ENCODE measurements around the gene KCNH5. TPM values are rescaled to one million over a fixed set of nuclear protein-coding genes. Genes with fewer than 3 reads are reported as not detected.

Gene KCNH5
- total RNA-seq, 2 donors from 2014 or later, result 0.06 to 0.09 TPM

DNA sequence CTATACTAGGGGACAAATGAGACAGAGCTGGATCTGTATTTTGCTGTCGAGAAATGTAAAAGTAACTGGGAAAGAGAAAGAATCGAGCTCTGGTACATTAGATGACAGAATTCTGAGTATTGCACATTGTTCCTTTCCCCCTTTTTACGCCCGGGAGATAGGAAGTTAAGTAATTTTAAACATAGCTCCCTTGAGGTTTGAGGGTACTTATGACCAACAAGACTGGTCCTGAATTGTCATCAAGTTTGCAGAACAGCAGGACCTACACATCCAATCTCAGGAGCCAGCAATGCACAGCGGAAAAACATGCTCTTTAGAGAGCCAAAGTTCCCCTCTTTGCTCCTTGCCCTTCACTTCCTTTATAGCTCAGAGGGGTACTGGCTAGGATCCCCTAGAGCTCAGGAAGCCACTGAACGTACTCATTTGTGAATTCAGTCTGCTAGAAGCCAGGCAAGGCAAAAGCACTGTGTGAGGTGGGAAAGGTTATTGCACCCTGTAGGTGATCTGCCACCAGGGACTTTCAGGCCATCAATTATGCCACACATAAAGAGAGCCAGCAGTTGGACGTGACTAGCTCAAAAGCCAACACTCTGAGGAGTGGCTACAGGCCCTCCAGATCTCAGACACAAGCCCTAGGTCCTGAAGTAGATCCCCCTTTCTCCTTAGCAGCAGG lies 333.8 kb downstream of the KCNH5 start:
- Histone ChIP-seq H3K9me3 (no peaks in the 10 kb centered on the region), H3K4me1 (replicated peaks) (no peaks in the 10 kb centered on the region), H3K36me3 (no peaks in the 10 kb centered on the region), H3K4me3 (no peak overlapping the region), H3K27me3 (replicated peaks; ENCODE audit: insufficient read depth) (no peaks in the 10 kb centered on the region), H3K27ac (no peak overlapping the region)
- no peak for DNase-seq (ENCODE audit: low spot score)
- intact Hi-C loops (cut with DNase I), result no loop called here
- 50% methylated on average over 7 of the region's 7 CpGs for WGBS
- no peak for TF ChIP-seq POLR2A (IDR thresholded peaks at IDR 0.05)
- TF ChIP-seq, protein P1, sequence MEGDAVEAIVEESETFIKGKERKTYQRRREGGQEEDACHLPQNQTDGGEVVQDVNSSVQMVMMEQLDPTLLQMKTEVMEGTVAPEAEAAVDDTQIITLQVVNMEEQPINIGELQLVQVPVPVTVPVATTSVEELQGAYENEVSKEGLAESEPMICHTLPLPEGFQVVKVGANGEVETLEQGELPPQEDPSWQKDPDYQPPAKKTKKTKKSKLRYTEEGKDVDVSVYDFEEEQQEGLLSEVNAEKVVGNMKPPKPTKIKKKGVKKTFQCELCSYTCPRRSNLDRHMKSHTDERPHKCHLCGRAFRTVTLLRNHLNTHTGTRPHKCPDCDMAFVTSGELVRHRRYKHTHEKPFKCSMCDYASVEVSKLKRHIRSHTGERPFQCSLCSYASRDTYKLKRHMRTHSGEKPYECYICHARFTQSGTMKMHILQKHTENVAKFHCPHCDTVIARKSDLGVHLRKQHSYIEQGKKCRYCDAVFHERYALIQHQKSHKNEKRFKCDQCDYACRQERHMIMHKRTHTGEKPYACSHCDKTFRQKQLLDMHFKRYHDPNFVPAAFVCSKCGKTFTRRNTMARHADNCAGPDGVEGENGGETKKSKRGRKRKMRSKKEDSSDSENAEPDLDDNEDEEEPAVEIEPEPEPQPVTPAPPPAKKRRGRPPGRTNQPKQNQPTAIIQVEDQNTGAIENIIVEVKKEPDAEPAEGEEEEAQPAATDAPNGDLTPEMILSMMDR (IDR thresholded peaks at IDR 0.05), result no peak
- no peak for TF ChIP-seq POLR2AphosphoS5 (IDR thresholded peaks at IDR 0.05)

DNA sequence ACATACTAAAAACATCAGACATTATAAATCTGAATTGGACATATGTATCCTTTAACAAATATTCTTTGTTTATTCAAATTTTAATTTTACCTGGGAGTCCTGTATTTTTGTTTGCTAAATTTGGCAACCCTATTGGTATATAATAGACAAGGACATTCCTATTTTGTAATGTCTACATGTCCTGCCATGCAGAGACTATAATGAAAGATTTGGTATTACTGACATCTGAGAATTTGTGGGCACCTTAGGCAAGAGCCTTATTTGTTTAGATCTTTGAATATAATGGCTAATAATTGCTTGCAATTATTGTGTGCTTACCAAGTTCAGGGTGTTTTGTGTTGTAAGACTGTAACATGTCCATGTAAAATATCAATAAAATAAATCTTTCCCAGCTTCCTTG lies 334.4 kb downstream of the KCNH5 start:
- Histone ChIP-seq H3K4me1 (replicated peaks) (no peaks in the 10 kb centered on the region), H3K36me3 (no peaks in the 10 kb centered on the region), H3K27me3 (replicated peaks; ENCODE audit: insufficient read depth) (no peaks in the 10 kb centered on the region), H3K9me3 (no peaks in the 10 kb centered on the region), H3K27ac (no peak overlapping the region), H3K4me3 (no peak overlapping the region)
- no peak for TF ChIP-seq POLR2A (IDR thresholded peaks at IDR 0.05)
- TF ChIP-seq POLR2AphosphoS5 (IDR thresholded peaks at IDR 0.05), result no peak
- TF ChIP-seq, protein P1 (IDR thresholded peaks at IDR 0.05), result no peak
- no peak for DNase-seq (ENCODE audit: low spot score)
- intact Hi-C loops (cut with DNase I), result no loop called here

DNA sequence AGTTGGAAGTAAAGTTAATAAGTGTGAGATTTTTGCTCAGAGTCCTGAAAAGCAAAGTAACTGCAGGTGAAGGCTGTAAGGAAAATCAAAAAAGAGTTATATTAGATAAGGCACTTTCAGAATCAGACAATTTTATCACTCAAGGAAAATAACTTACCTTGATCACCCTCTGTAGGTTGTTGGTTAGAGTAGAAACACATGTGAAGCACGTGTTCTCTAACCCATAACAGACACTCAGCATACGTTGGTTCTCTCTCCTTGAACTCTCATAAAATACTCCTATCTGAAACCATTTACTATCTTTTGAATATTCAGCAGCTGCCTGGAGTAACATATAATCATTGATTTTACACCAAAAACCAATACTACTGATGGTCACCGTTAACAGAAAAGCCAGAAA lies 335.5 kb downstream of the KCNH5 start:
- Histone ChIP-seq H3K36me3 (no peaks in the 10 kb centered on the region), H3K4me1 (replicated peaks) (no peaks in the 10 kb centered on the region), H3K9me3 (no peaks in the 10 kb centered on the region), H3K27me3 (replicated peaks; ENCODE audit: insufficient read depth) (no peaks in the 10 kb centered on the region), H3K4me3 (no peak overlapping the region), H3K27ac (no peak overlapping the region)
- intact Hi-C loops (cut with DNase I), result no loop called here
- DNase-seq (ENCODE audit: low spot score), result no peak
- 58% methylated on average over 3 of the region's 3 CpGs for WGBS
- TF ChIP-seq, protein P1 (IDR thresholded peaks at IDR 0.05), result no peak
- TF ChIP-seq POLR2AphosphoS5 (IDR thresholded peaks at IDR 0.05), result no peak
- TF ChIP-seq POLR2A (IDR thresholded peaks at IDR 0.05), result no peak

DNA sequence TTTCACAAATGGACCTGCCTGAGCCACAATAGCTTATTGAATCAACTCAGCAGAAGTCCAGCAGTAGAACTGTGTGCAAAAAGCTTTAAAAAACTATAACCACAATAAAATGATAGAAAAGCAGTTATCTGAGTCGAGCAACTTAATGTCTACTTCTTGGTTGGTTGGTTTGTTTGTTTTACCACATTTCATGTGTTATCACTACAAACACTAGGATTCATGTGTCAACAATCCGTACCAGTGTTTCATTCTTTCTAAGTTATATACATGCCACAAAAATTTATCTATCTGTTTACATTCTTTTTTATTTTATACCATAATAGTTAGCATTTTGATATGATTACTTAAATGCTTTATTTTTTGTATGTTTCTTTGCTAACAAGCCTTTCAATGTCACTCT lies 339.0 kb downstream of the KCNH5 start:
- H3K27ac ChIP-seq, result no peak overlapping the region
- H3K36me3 ChIP-seq, result no peaks in the 10 kb centered on the region
- no peak overlapping the region for H3K4me3 ChIP-seq
- intact Hi-C loops (cut with DNase I), result no loop called here
- no peaks in the 10 kb centered on the region for H3K27me3 ChIP-seq (replicated peaks; ENCODE audit: insufficient read depth)
- no peaks in the 10 kb centered on the region for H3K4me1 ChIP-seq (replicated peaks)
- WGBS, result 55% methylated on average over 2 of the region's 2 CpGs
- no peaks in the 10 kb centered on the region for H3K9me3 ChIP-seq
- no peak for DNase-seq (ENCODE audit: low spot score)
- TF ChIP-seq POLR2A (IDR thresholded peaks at IDR 0.05), result no peak
- no peak for TF ChIP-seq POLR2AphosphoS5 (IDR thresholded peaks at IDR 0.05)
- TF ChIP-seq, protein P1 (IDR thresholded peaks at IDR 0.05), result no peak

DNA sequence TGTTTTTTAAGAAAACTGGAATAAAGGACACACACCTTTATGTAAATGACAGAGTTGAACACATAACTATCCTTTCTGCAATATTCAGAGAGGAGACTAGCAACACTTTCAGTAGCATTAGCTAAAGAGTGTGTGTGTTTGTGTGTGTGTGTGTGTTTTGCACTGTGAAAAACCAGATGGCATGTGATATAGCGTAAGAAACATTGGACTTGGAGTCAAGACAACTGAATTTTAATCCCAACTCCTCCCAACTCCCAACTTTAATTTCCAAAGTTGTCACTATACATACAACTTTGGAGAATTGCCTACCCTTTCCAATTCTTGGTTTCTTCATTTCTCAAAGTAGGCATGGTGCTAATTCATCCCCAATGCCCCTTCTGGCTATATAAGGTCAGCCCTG lies 347.8 kb downstream of the KCNH5 start:
- Histone ChIP-seq H3K9me3 (no peaks in the 10 kb centered on the region), H3K4me1 (replicated peaks) (peaks cover 3% of the 10 kb centered on the region), H3K4me3 (no peak overlapping the region), H3K27ac (no peak overlapping the region), H3K36me3 (no peaks in the 10 kb centered on the region), H3K27me3 (replicated peaks; ENCODE audit: insufficient read depth) (no peaks in the 10 kb centered on the region)
- no peak for DNase-seq (ENCODE audit: low spot score)
- intact Hi-C loops (cut with DNase I), result no loop called here
- TF ChIP-seq POLR2A (IDR thresholded peaks at IDR 0.05) (no peak), POLR2AphosphoS5 (IDR thresholded peaks at IDR 0.05) (no peak)
- TF ChIP-seq, protein P1 (IDR thresholded peaks at IDR 0.05), result no peak
- WGBS, result 96% methylated on average over 1 of the region's 1 CpG

All from prostate gland (tissue), 2 donors.